GM12878 (cell line): ENCODE data around the gene TPRKB. TPM values are rescaled to one million over a fixed set of nuclear protein-coding genes. Genes with fewer than 3 reads are reported as not detected.

ENCODE experiments used
- ATAC-seq: fragments of 200-7000 bp; cut with Tn5 transposase; 3 replicates; pipeline ENCODE4 v1.9.1; 2020; ENCODE audit warnings: mild to moderate bottlenecking, moderate library complexity
- BruUV-seq: library from RNA; stranded (reverse); fragments of 400-500 nt; replicated peaks from 2 replicates; lab custom pipeline; 2021; lab: Mats Ljungman, UMichigan
- CTCF ChIA-PET: fragments of 300-600 bp; sonication (Branson Sonifier 250); formaldehyde crosslinking; extraction: SDS; loops from one replicate; lab custom pipeline; 2021; ENCODE audit warnings: inconsistent platforms; lab: Yijun Ruan, JAX
- POLR2A ChIA-PET: fragments of 350-600 bp; formaldehyde crosslinking; extraction: SDS; loops from one replicate; lab custom pipeline; 2021; ENCODE audit warnings: inconsistent platforms; lab: Charles Lee
- RAD21 ChIA-PET: fragments of 300-600 bp; sonication (Branson Sonifier 250); formaldehyde crosslinking; loops from one replicate; lab custom pipeline; 2023; ENCODE audit warnings: antibody characterized with exemption; ENCODE audit not compliant: unreplicated experiment; lab: Charles Lee
- SMC1A ChIA-PET: fragments of 300-600 bp; sonication (Branson Sonifier 250); formaldehyde crosslinking; loops from one replicate; lab custom pipeline; 2023; ENCODE audit not compliant: unreplicated experiment, uncharacterized antibody; lab: Charles Lee
- DNase-seq: peaks from one replicate; pipeline ENCODE4 v3.0.0-alpha.2; 2011; ENCODE audit warnings: low read depth, low spot score
- FAIRE-seq: peaks from 3 replicates; lab custom pipeline; 2011; peaks lifted over from hg19 to GRCh38; lab: Jason Lieb, UNC
- H2AFZ ChIP-seq: 2 replicates; pipeline ENCODE4 v1.6.0; 2011; ENCODE audit warnings: low read depth, low read length, control low read depth; ENCODE audit not compliant: control insufficient read depth
- H3K27ac ChIP-seq: 2 replicates; pipeline ENCODE4 v1.5.1; 2011; ENCODE audit warnings: control low read depth; ENCODE audit not compliant: control insufficient read depth, insufficient read depth
- H3K27me3 ChIP-seq, 2 experiments: replicated peaks in 1 of 2; 2 replicates each; pipeline versions ENCODE4 v1.6.0 to v1.6.1; 2011; ENCODE audit warnings: low read length in 1 of 2; ENCODE audit not compliant: control insufficient read depth in 2 of 2, insufficient read depth in 2 of 2
- H3K36me3 ChIP-seq, 2 experiments: 2 replicates each; pipeline ENCODE4 v1.5.1; 2011; ENCODE audit warnings: low read length in 1 of 2; ENCODE audit not compliant: control insufficient read depth in 2 of 2, insufficient read depth in 2 of 2
- H3K4me1 ChIP-seq: 2 replicates; pipeline ENCODE4 v1.6.1; 2011; ENCODE audit warnings: mild to moderate bottlenecking, low read length, moderate library complexity, mixed read lengths; ENCODE audit not compliant: control insufficient read depth, insufficient read depth
- H3K4me2 ChIP-seq: 2 replicates; pipeline ENCODE4 v1.6.0; 2011; ENCODE audit warnings: control low read depth; ENCODE audit not compliant: control insufficient read depth, insufficient read depth
- H3K4me3 ChIP-seq: fragments of 200-600 bp; sonication (generic); 2 replicates; pipeline ENCODE4 v1.5.1; 2016
- H3K79me2 ChIP-seq: 2 replicates; pipeline ENCODE4 v1.6.0; 2011; ENCODE audit warnings: low read length; ENCODE audit not compliant: control insufficient read depth, insufficient read depth
- H3K9ac ChIP-seq: 2 replicates; pipeline ENCODE4 v1.8.0; 2011; ENCODE audit warnings: low read length, control low read depth, mixed read lengths; ENCODE audit not compliant: control insufficient read depth, insufficient read depth
- H3K9me3 ChIP-seq: replicated peaks from 3 replicates; pipeline ENCODE4 v1.5.1; 2011; ENCODE audit warnings: mild to moderate bottlenecking, low read length; ENCODE audit not compliant: control insufficient read depth, insufficient read depth
- H4K20me1 ChIP-seq: 2 replicates; pipeline ENCODE4 v1.6.0; 2011; ENCODE audit not compliant: control insufficient read depth, insufficient read depth
- E4F1 ChIP-seq: fragments of 450-650 bp; IDR thresholded peaks from 2 replicates; pipeline ENCODE4 v1.6.1; 2018; ENCODE audit warnings: borderline replicate concordance, mild to moderate bottlenecking; ENCODE audit not compliant: partially characterized antibody
- FOS ChIP-seq: IDR thresholded peaks from 3 replicates; pipeline ENCODE4 v1.6.1; 2011; ENCODE audit warnings: borderline replicate concordance; ENCODE audit not compliant: insufficient read length; ENCODE audit errors: extremely low read depth
- FOXK2 ChIP-seq: fragments of 450-650 bp; IDR thresholded peaks from 2 replicates; pipeline ENCODE4 v1.6.1; 2017; ENCODE audit warnings: mild to moderate bottlenecking, moderate library complexity
- JUNB ChIP-seq: IDR thresholded peaks from 2 replicates; pipeline ENCODE4 v1.6.1; 2016; ENCODE audit warnings: antibody characterized with exemption, mild to moderate bottlenecking
- KLF5 ChIP-seq: fragments of 450-650 bp; IDR thresholded peaks from 2 replicates; pipeline ENCODE4 v1.6.1; 2014; ENCODE audit warnings: mild to moderate bottlenecking; ENCODE audit not compliant: partially characterized antibody
- LARP7 ChIP-seq: fragments of 450-650 bp; IDR thresholded peaks from 2 replicates; pipeline ENCODE4 v1.6.1; 2017; ENCODE audit warnings: mild to moderate bottlenecking
- MTA2 ChIP-seq: fragments of 450-650 bp; IDR thresholded peaks from 2 replicates; pipeline ENCODE4 v1.6.1; 2016; ENCODE audit warnings: low read depth, mild to moderate bottlenecking, moderate library complexity
- PAX5 ChIP-seq: IDR thresholded peaks from 2 replicates; pipeline ENCODE4 v1.6.1; 2011; ENCODE audit warnings: low read depth, low read length, borderline replicate concordance
- POLR2A ChIP-seq: IDR thresholded peaks from 2 replicates; pipeline ENCODE4 v1.6.1; 2011; ENCODE audit warnings: low read depth, mild to moderate bottlenecking, low read length
- PRDM15 ChIP-seq: fragments of 450-650 bp; formaldehyde crosslinking; IDR thresholded peaks from 2 replicates; pipeline ENCODE4 v1.4.0; 2020; ENCODE audit warnings: mild to moderate bottlenecking, moderate library complexity
- RBBP5 ChIP-seq: fragments of 200-600 bp; sonication (generic); conservative IDR thresholded peaks from 2 replicates; pipeline ENCODE4 v1.6.1; 2016
- SIX5 ChIP-seq: IDR thresholded peaks from 2 replicates; pipeline ENCODE4 v1.6.1; 2011; ENCODE audit warnings: mild to moderate bottlenecking, low read depth, low read length, moderate library complexity; ENCODE audit not compliant: severe bottlenecking
- ZBTB4 ChIP-seq: fragments of 450-650 bp; formaldehyde crosslinking; IDR thresholded peaks from 2 replicates; pipeline ENCODE4 v1.4.0; 2022; ENCODE audit warnings: mild to moderate bottlenecking, moderate library complexity
- WGBS: methylation state at CpG from one replicate; pipeline ENCODE4 v1.1.6; 2016; ENCODE audit warnings: low lambda C conversion rate; ENCODE audit not compliant: insufficient replicate concordance, insufficient coverage; ENCODE audit errors: missing lambda C conversion rate; 5-methylcytosine and 5-hydroxymethylcytosine counted together
- in situ Hi-C: fragments of 300-500 bp; cut with MboI; formaldehyde crosslinking; loops from 9 replicates; pipeline ENCODE4 v1.14.3; 2018; ENCODE audit warnings: mixed read lengths
- intact Hi-C: fragments of 100-400 bp; cut with micrococcal nuclease; formaldehyde crosslinking; loops from one replicate; pipeline ENCODE4 v1.14.2; 2022; ENCODE audit not compliant: unreplicated experiment
- polyA plus RNA-seq, 11 experiments: library from polyadenylated mRNA; depleted of rRNA in 4 of 11; unstranded in 6 of 11; stranded (reverse) in 5 of 11; fragments of >200 nt; fragmentation: Nextera tagmentation in 4 of 11; fragmentation: Illumina TruSeq in 1 of 11; extraction: Ambion mirVana in 4 of 11; extraction: Trizol in 1 of 11; gene quantifications; 1 replicate in 1 of 11; 2 replicates in 10 of 11; pipeline versions ENCODE4 v1.2.1 to v1.2.3, GENCODE V29; 2011 to 2016; ENCODE audit warnings: inconsistent platforms in 2 of 11, missing spikeins in 2 of 11, low read depth in 1 of 11
- total RNA-seq, 4 experiments: library from RNA; depleted of rRNA in 3 of 4; stranded (reverse); fragments of >200 nt in 3 of 4; fragmentation: Illumina TruSeq in 1 of 4; extraction: Trizol in 1 of 4; gene quantifications; 2 replicates each; pipeline versions ENCODE4 v1.2.1 to v1.2.3, GENCODE V29; 2013 to 2021
- TF ChIP-seq, protein P1 (sequence below): fragments of 450-650 bp; IDR thresholded peaks from 2 replicates; pipeline ENCODE4 v1.6.1; 2017; ENCODE audit warnings: mild to moderate bottlenecking

The TPRKB gene
- total and polyA plus RNA-seq, 10 of the 15 experiments (the other 5 are each of a cell fraction or from before 2014, with no cell fraction given): 28.1 to 129 (median 67.2) TPM

DNA sequence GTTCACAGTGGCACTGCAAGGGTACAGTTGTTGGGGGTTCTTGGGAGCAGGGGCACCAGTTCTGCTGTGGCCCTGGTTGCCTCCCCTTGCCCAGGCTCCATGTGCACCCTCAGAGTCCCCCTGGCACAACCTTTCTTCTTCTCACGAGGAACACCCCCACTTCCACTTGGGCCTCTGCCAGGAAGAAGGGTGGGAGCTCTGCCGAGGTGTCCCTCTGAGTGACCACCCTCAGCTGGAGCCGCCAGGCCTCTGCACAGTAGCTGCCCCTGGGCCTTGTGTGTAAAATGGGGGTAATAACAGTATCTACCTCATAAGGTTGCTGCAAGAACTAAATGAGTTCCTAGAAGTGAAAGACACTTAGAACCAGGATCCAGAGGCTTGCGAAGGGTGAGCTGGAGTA, 8.4 kb downstream of the TPRKB start (continued):
- TF ChIP-seq, protein P1, sequence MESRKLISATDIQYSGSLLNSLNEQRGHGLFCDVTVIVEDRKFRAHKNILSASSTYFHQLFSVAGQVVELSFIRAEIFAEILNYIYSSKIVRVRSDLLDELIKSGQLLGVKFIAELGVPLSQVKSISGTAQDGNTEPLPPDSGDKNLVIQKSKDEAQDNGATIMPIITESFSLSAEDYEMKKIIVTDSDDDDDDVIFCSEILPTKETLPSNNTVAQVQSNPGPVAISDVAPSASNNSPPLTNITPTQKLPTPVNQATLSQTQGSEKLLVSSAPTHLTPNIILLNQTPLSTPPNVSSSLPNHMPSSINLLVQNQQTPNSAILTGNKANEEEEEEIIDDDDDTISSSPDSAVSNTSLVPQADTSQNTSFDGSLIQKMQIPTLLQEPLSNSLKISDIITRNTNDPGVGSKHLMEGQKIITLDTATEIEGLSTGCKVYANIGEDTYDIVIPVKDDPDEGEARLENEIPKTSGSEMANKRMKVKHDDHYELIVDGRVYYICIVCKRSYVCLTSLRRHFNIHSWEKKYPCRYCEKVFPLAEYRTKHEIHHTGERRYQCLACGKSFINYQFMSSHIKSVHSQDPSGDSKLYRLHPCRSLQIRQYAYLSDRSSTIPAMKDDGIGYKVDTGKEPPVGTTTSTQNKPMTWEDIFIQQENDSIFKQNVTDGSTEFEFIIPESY: no peak
- TF ChIP-seq LARP7 (no peak), POLR2A (no peak), FOS (no peak), KLF5 (no peak), ZBTB4 (no peak), RBBP5 (no peak)

GRCh38 chr2:73728043-73728442, 9.1 kb downstream of the TPRKB start:
- H3K79me2 ChIP-seq: no peaks in the 10 kb centered on the region
- H3K9me3 ChIP-seq: no peaks in the 10 kb centered on the region; the same call in 2 of the 3 replicates
- no peaks in the 10 kb centered on the region for H3K4me1 ChIP-seq
- no peaks in the 10 kb centered on the region for H3K27me3 ChIP-seq
- ChIA-PET RAD21 (no interaction called here), POLR2A (no interaction called here), SMC1A (no interaction called here), CTCF (no interaction called here)
- ATAC-seq (no peak), DNase-seq (no peak), FAIRE-seq (no peak)
- in situ Hi-C loops: no loop called here
- H3K9ac ChIP-seq: no peak overlapping the region
- no peak overlapping the region for H3K27ac ChIP-seq
- BruUV-seq: no TSS peak
- H3K36me3 ChIP-seq: peaks cover 5 to 13% of the 10 kb centered on the region in 2 experiments
- WGBS: 95% methylated on average over 3 of the region's 3 CpGs
- no peak overlapping the region for H3K4me2 ChIP-seq
- intact Hi-C loops: no loop called here
- no peak overlapping the region for H3K4me3 ChIP-seq
- H4K20me1 ChIP-seq: no peaks in the 10 kb centered on the region
- no peak overlapping the region for H2AFZ ChIP-seq
- TF ChIP-seq PRDM15 (CRISPR knock-in tag) (no peak), PAX5 (no peak), FOXK2 (no peak), JUNB (no peak), E4F1 (no peak), SIX5 (no peak), MTA2 (no peak)
